Measurements from ENCODE around the gene CDH23. TPM values are rescaled to one million over a fixed set of nuclear protein-coding genes. Genes with fewer than 3 reads are reported as not detected.
"Not testable (repeated sequence)": the region's sequence is repeated elsewhere in the genome, so short reads cannot be mapped to it uniquely, and the experiment has no call there.

Gene CDH23
- total RNA-seq, 1 donor from 2014 or later: 4.5 TPM

- peaks cover 73% of the 10 kb centered on the region for H3K4me1 ChIP-seq
- no peaks in the 10 kb centered on the region for H3K36me3 ChIP-seq
- no peak overlapping the region for H3K27ac ChIP-seq (replicated peaks)
- intact Hi-C loops (cut with micrococcal nuclease): no loop called here
- peak overlapping the region; percentile 99 for H3K4me3 ChIP-seq
- H3K9me3 ChIP-seq (replicated peaks): no peaks in the 10 kb centered on the region
- no peaks in the 10 kb centered on the region for H3K27me3 ChIP-seq (ENCODE audit: low read depth)
- no peak for TF ChIP-seq CTCF (IDR thresholded peaks at IDR 0.05; ENCODE audit: borderline replicate concordance)
- no peak for DNase-seq
Measured at GRCh38 chr10:71849461-71849908, 452.8 kb downstream of the CDH23 start.

GRCh38 chr10:71850021-71850742, 453.5 kb downstream of the CDH23 start:
- peak overlapping the region; percentile 99 for H3K4me3 ChIP-seq
- peaks cover 66% of the 10 kb centered on the region for H3K4me1 ChIP-seq
- intact Hi-C loops (cut with micrococcal nuclease): no loop called here
- no peak for TF ChIP-seq CTCF (IDR thresholded peaks at IDR 0.05; ENCODE audit: borderline replicate concordance)
- H3K36me3 ChIP-seq: no peaks in the 10 kb centered on the region
- no peak for DNase-seq
- no peaks in the 10 kb centered on the region for H3K9me3 ChIP-seq (replicated peaks)
- H3K27me3 ChIP-seq (ENCODE audit: low read depth): no peaks in the 10 kb centered on the region
- peak overlapping the region; percentile 99 for H3K27ac ChIP-seq (replicated peaks)

GRCh38 chr10:71850743-71851464, 454.2 kb downstream of the CDH23 start, which contains the start of gene PSAP:
TSS of gene PSAP (minus strand) at chr10:71851251. CDS start at chr10:71851221, 30 bp downstream.
- Histone ChIP-seq H3K27ac (replicated peaks) (peak within 1 kb of the TSS; percentile 99), H3K4me3 (peak within 1 kb of the TSS; percentile 99), H3K4me1 (peaks cover 59% of the 10 kb centered on the region), H3K9me3 (replicated peaks) (no peaks in the 10 kb centered on the region), H3K36me3 (no peaks in the 10 kb centered on the region), H3K27me3 (ENCODE audit: low read depth) (no peaks in the 10 kb centered on the region)
- intact Hi-C loops (cut with micrococcal nuclease): no loop called here
- peak; percentile 99 for DNase-seq
- TF ChIP-seq CTCF (IDR thresholded peaks at IDR 0.05; ENCODE audit: borderline replicate concordance): no peak

- DNase-seq; H3K27me3 ChIP-seq (ENCODE audit: low read depth); intact Hi-C loops (cut with micrococcal nuclease); H3K36me3 ChIP-seq; H3K9me3 ChIP-seq (replicated peaks): not testable (repeated sequence)
- H3K27ac ChIP-seq (replicated peaks): peak overlapping the region; percentile 99
- peak overlapping the region; percentile 99 for H3K4me3 ChIP-seq
- peaks cover 52% of the 10 kb centered on the region for H3K4me1 ChIP-seq
Measured at GRCh38 chr10:71851465-71852095, 454.9 kb downstream of the CDH23 start.

- Histone ChIP-seq H3K9me3 (replicated peaks) (no peaks in the 10 kb centered on the region), H3K27ac (replicated peaks) (peak overlapping the region; percentile 99), H3K4me1 (peaks cover 44% of the 10 kb centered on the region), H3K27me3 (ENCODE audit: low read depth) (no peaks in the 10 kb centered on the region), H3K36me3 (no peaks in the 10 kb centered on the region), H3K4me3 (no peak overlapping the region)
- TF ChIP-seq CTCF (IDR thresholded peaks at IDR 0.05; ENCODE audit: borderline replicate concordance): no peak
- peak; percentile 51 for DNase-seq
- intact Hi-C loops (cut with micrococcal nuclease): no loop called here
Measured at GRCh38 chr10:71852355-71852937, 455.7 kb downstream of the CDH23 start.
